Measurements from ENCODE around the gene THUMPD3.

The THUMPD3 gene

GRCh38 chr3:9362731-9363530 is at the start of gene THUMPD3:
THUMPD3 (plus strand) TSS chr3:9363054; CDS start chr3:9365069, 2,015 bp downstream.
- peak; percentile 88 to 92 for DNase-seq (ENCODE audit: low read depth in 2 of 2)

GRCh38 chr3:9314796-9315195 is 48.1 kb upstream of the THUMPD3 start:
- DNase-seq (ENCODE audit: low read depth in 2 of 2) = no peak

- no peak for DNase-seq (ENCODE audit: low read depth in 2 of 2)
Measured at GRCh38 chr3:9316881-9317361, 45.9 kb upstream of the THUMPD3 start.

GRCh38 chr3:9322780-9323179 is 40.1 kb upstream of the THUMPD3 start:
- DNase-seq (ENCODE audit: low read depth in 2 of 2) = no peak

GRCh38 chr3:9324944-9325343 is 37.9 kb upstream of the THUMPD3 start:
- DNase-seq (ENCODE audit: low read depth in 2 of 2) = no peak

GRCh38 chr3:9327578-9327977 is 35.3 kb upstream of the THUMPD3 start:
- no peak for DNase-seq (ENCODE audit: low read depth in 2 of 2)

GRCh38 chr3:9330166-9330703 is 32.6 kb upstream of the THUMPD3 start:
- DNase-seq (ENCODE audit: low read depth in 2 of 2) = no peak

- no peak for DNase-seq (ENCODE audit: low read depth in 2 of 2)
Measured at GRCh38 chr3:9331171-9331570, 31.7 kb upstream of the THUMPD3 start.

GRCh38 chr3:9332250-9333030 is 30.4 kb upstream of the THUMPD3 start:
- DNase-seq (ENCODE audit: low read depth in 2 of 2) = no peak

GRCh38 chr3:9339761-9340471 is 22.9 kb upstream of the THUMPD3 start:
- DNase-seq (ENCODE audit: low read depth in 2 of 2) = no peak

GRCh38 chr3:9340472-9340902 is 22.4 kb upstream of the THUMPD3 start:
- no peak for DNase-seq (ENCODE audit: low read depth in 2 of 2)

GRCh38 chr3:9342696-9343095 is 20.2 kb upstream of the THUMPD3 start:
- no peak for DNase-seq (ENCODE audit: low read depth in 2 of 2)

- DNase-seq (ENCODE audit: low read depth in 2 of 2) = no peak
Measured at GRCh38 chr3:9343115-9343514, 19.7 kb upstream of the THUMPD3 start.

- no peak for DNase-seq (ENCODE audit: low read depth in 2 of 2)
Measured at GRCh38 chr3:9345041-9345440, 17.8 kb upstream of the THUMPD3 start.

GRCh38 chr3:9346141-9346540 is 16.7 kb upstream of the THUMPD3 start:
- DNase-seq (ENCODE audit: low read depth in 2 of 2) = no peak

- no peak for DNase-seq (ENCODE audit: low read depth in 2 of 2)
Measured at GRCh38 chr3:9347081-9347480, 15.8 kb upstream of the THUMPD3 start.

- DNase-seq (ENCODE audit: low read depth in 2 of 2) = no peak
Measured at GRCh38 chr3:9347887-9348286, 15.0 kb upstream of the THUMPD3 start.

- no peak for DNase-seq (ENCODE audit: low read depth in 2 of 2)
Measured at GRCh38 chr3:9349321-9350117, 13.3 kb upstream of the THUMPD3 start.

- no peak for DNase-seq (ENCODE audit: low read depth in 2 of 2)
Measured at GRCh38 chr3:9351709-9352126, 11.1 kb upstream of the THUMPD3 start.

- DNase-seq (ENCODE audit: low read depth in 2 of 2) = peak in 1 of 2 donors; percentile 32
Measured at GRCh38 chr3:9352917-9353752, 9.7 kb upstream of the THUMPD3 start.
